ENCODE data around the gene ATP6AP2. TPM values are rescaled to one million over a fixed set of nuclear protein-coding genes. Genes with fewer than 3 reads are reported as not detected.

Gene ATP6AP2
- total RNA-seq, 1 experiment from 2014 or later, result 77.6 TPM

GRCh38 chrX:40552768-40553167, 28.0 kb upstream of the ATP6AP2 start:
- H3K4me3 ChIP-seq (ENCODE audit: low read length), result no peak overlapping the region
- H3K4me1 ChIP-seq (ENCODE audit: insufficient read depth, low read length), result no peaks in the 10 kb centered on the region
- no peaks in the 10 kb centered on the region for H3F3A ChIP-seq (ENCODE audit: low read length, unreplicated experiment)
- no peaks in the 10 kb centered on the region for H3K9me3 ChIP-seq (ENCODE audit: low read length)
- no peaks in the 10 kb centered on the region for H3K79me2 ChIP-seq (ENCODE audit: low read length)
- ChIA-PET CTCF (no interaction called here), POLR2A (ENCODE audit: unreplicated experiment) (no interaction called here)
- peak; percentile 29; the same call in 1 of the 2 replicates for ATAC-seq
- intact Hi-C loops (cut with micrococcal nuclease), result no loop called here
- H3K27me3 ChIP-seq (ENCODE audit: low read length), result no peaks in the 10 kb centered on the region
- H2AFZ ChIP-seq (ENCODE audit: low read length), result no peak overlapping the region
- DNase-seq, result peak; percentile 34
- no peak overlapping the region for H3K27ac ChIP-seq (ENCODE audit: low read length)
- TF ChIP-seq CTCF (conservative IDR thresholded peaks at IDR 0.05; ENCODE audit: low read depth, low read length) (peak; percentile 55), EZH2phosphoT487 (IDR thresholded peaks at IDR 0.05; ENCODE audit: borderline replicate concordance, low read length) (no peak)
- H3K9me2 ChIP-seq (replicated peaks; ENCODE audit: low read length), result no peaks in the 10 kb centered on the region
- H3K4me2 ChIP-seq (ENCODE audit: low read length), result no peak overlapping the region
- H3K36me3 ChIP-seq (ENCODE audit: low read depth, low read length), result no peaks in the 10 kb centered on the region
- H3K9ac ChIP-seq (ENCODE audit: low read length), result no peak overlapping the region
- BruUV-seq (replicated peaks), result no TSS peak
- no peaks in the 10 kb centered on the region for H4K20me1 ChIP-seq (ENCODE audit: low read length)

GRCh38 chrX:40558590-40558989, 22.2 kb upstream of the ATP6AP2 start:
- Histone ChIP-seq H3K4me3 (ENCODE audit: low read length) (no peak overlapping the region), H3K36me3 (ENCODE audit: low read depth, low read length) (no peaks in the 10 kb centered on the region), H3K9me2 (replicated peaks; ENCODE audit: low read length) (no peaks in the 10 kb centered on the region), H4K20me1 (ENCODE audit: low read length) (no peaks in the 10 kb centered on the region), H3K27ac (ENCODE audit: low read length) (no peak overlapping the region), H3K4me2 (ENCODE audit: low read length) (no peak overlapping the region), H3K79me2 (ENCODE audit: low read length) (no peaks in the 10 kb centered on the region), H3K4me1 (ENCODE audit: insufficient read depth, low read length) (no peaks in the 10 kb centered on the region), H3F3A (ENCODE audit: low read length, unreplicated experiment) (no peaks in the 10 kb centered on the region), H3K27me3 (ENCODE audit: low read length) (no peaks in the 10 kb centered on the region), H3K9me3 (ENCODE audit: low read length) (no peaks in the 10 kb centered on the region), H3K9ac (ENCODE audit: low read length) (no peak overlapping the region), H2AFZ (ENCODE audit: low read length) (no peak overlapping the region)
- TF ChIP-seq EZH2 (IDR thresholded peaks at IDR 0.05; ENCODE audit: low read length, unreplicated experiment) (no peak), EZH2phosphoT487 (IDR thresholded peaks at IDR 0.05; ENCODE audit: borderline replicate concordance, low read length) (no peak), CTCF (conservative IDR thresholded peaks at IDR 0.05; ENCODE audit: low read depth, low read length) (no peak)
- intact Hi-C loops (cut with micrococcal nuclease), result no loop called here
- CTCF ChIA-PET, result no interaction called here
- POLR2A ChIA-PET (ENCODE audit: unreplicated experiment), result no interaction called here
- DNase-seq (no peak), ATAC-seq (no peak)
- no TSS peak for BruUV-seq (replicated peaks)

GRCh38 chrX:40563784-40564183, 17.0 kb upstream of the ATP6AP2 start:
- no peaks in the 10 kb centered on the region for H3K9me2 ChIP-seq (replicated peaks; ENCODE audit: low read length)
- H2AFZ ChIP-seq (ENCODE audit: low read length), result no peak overlapping the region
- H3K27ac ChIP-seq (ENCODE audit: low read length), result no peak overlapping the region
- ChIA-PET CTCF (no interaction called here), POLR2A (ENCODE audit: unreplicated experiment) (no interaction called here)
- H3K79me2 ChIP-seq (ENCODE audit: low read length), result no peaks in the 10 kb centered on the region
- H3K9ac ChIP-seq (ENCODE audit: low read length), result no peak overlapping the region
- no peak overlapping the region for H3K4me2 ChIP-seq (ENCODE audit: low read length)
- no peaks in the 10 kb centered on the region for H3K27me3 ChIP-seq (ENCODE audit: low read length)
- no TSS peak for BruUV-seq (replicated peaks)
- no peak for TF ChIP-seq CTCF (conservative IDR thresholded peaks at IDR 0.05; ENCODE audit: low read depth, low read length)
- no peak for TF ChIP-seq EZH2phosphoT487 (IDR thresholded peaks at IDR 0.05; ENCODE audit: borderline replicate concordance, low read length)
- TF ChIP-seq EZH2 (IDR thresholded peaks at IDR 0.05; ENCODE audit: low read length, unreplicated experiment), result no peak
- H4K20me1 ChIP-seq (ENCODE audit: low read length), result no peaks in the 10 kb centered on the region
- ATAC-seq (no peak), DNase-seq (no peak)
- H3K9me3 ChIP-seq (ENCODE audit: low read length), result no peaks in the 10 kb centered on the region
- H3K36me3 ChIP-seq (ENCODE audit: low read depth, low read length), result no peaks in the 10 kb centered on the region
- intact Hi-C loops (cut with micrococcal nuclease), result no loop called here
- H3F3A ChIP-seq (ENCODE audit: low read length, unreplicated experiment), result no peaks in the 10 kb centered on the region
- no peaks in the 10 kb centered on the region for H3K4me1 ChIP-seq (ENCODE audit: insufficient read depth, low read length)
- H3K4me3 ChIP-seq (ENCODE audit: low read length), result no peak overlapping the region

Data from PC-3 (cell line).